Esophagus muscularis mucosa (tissue), 4 donors: Measurements from ENCODE around the gene C1QC. TPM values are rescaled to one million over a fixed set of nuclear protein-coding genes. Genes with fewer than 3 reads are reported as not detected.

ENCODE experiments used
- DNase-seq: peaks from one replicate; pipeline ENCODE4 v3.0.0-alpha.2; 2017; ENCODE audit errors: extremely low spot score
- H3K27ac ChIP-seq, 4 donors: fragments of 200-600 bp; sonication (generic); replicated peaks in 1 of 4; 1 replicate in 3 of 4; 2 replicates in 1 of 4; pipeline ENCODE4 v1.5.1; 2016 to 2019; ENCODE audit warnings: mild to moderate bottlenecking in 1 of 4
- H3K27me3 ChIP-seq, 4 donors: fragments of 200-600 bp; sonication (generic); one replicate each; pipeline versions ENCODE4 v1.5.1 to v1.6.0; 2016 to 2019
- H3K36me3 ChIP-seq, 4 donors: fragments of 200-600 bp; sonication (generic); one replicate each; pipeline ENCODE4 v1.5.1; 2016 to 2019
- H3K4me1 ChIP-seq, 4 donors: fragments of 200-600 bp; sonication (generic); one replicate each; pipeline ENCODE4 v1.5.1; 2016 to 2019
- H3K4me3 ChIP-seq, 4 donors: fragments of 200-600 bp; sonication (generic); 1 replicate in 2 of 4; 2 replicates in 2 of 4; pipeline ENCODE4 v1.5.1; 2016 to 2019; ENCODE audit warnings: mild to moderate bottlenecking in 4 of 4, moderate library complexity in 1 of 4
- H3K9me3 ChIP-seq, 4 donors: fragments of 200-600 bp; sonication (generic); 1 replicate in 3 of 4; 2 replicates in 1 of 4; pipeline ENCODE4 v1.5.1; 2016 to 2019
- EP300 ChIP-seq: sonication (generic); formaldehyde crosslinking; IDR thresholded peaks from one replicate; pipeline ENCODE4 v1.6.1; 2017; ENCODE audit warnings: antibody characterized with exemption
- POLR2A ChIP-seq: fragments of 450-650 bp; IDR thresholded peaks from one replicate; pipeline ENCODE4 v1.6.1; 2017; ENCODE audit warnings: antibody characterized with exemption, moderate library complexity, mild to moderate bottlenecking, low read depth
- POLR2AphosphoS5 ChIP-seq, 2 donors: sonication (generic); formaldehyde crosslinking; IDR thresholded peaks; one replicate each; pipeline ENCODE4 v1.6.1; 2017; ENCODE audit warnings: antibody characterized with exemption in 2 of 2
- WGBS: methylation state at CpG from one replicate; pipeline ENCODE4 v1.1.5; 2018; 5-methylcytosine and 5-hydroxymethylcytosine counted together
- intact Hi-C: fragments of 100-400 bp; cut with DNase I; formaldehyde crosslinking; loops from one replicate; pipeline ENCODE4 v1.15.1; 2023
- total RNA-seq, 4 donors: library from RNA; depleted of rRNA; stranded (reverse); fragments of >200 nt; gene quantifications; one replicate each; pipeline versions ENCODE4 v1.1.0 to v1.2.1, GENCODE V29; 2016
- TF ChIP-seq, protein P1 (sequence below), 3 experiments: fragments of 200-600 bp in 2 of 3; fragments of 450-650 bp in 1 of 3; sonication (generic) in 2 of 3; IDR thresholded peaks; one replicate each; pipeline ENCODE4 v1.5.1; 2017 to 2019; ENCODE audit warnings: antibody characterized with exemption in 3 of 3, mild to moderate bottlenecking in 2 of 3, moderate library complexity in 1 of 3

The C1QC gene
- total RNA-seq, 4 donors from 2014 or later: 171 to 311 (median 181) TPM

GRCh38 chr1:22625262-22625925, 18.0 kb upstream of the C1QC start:
- TF ChIP-seq POLR2AphosphoS5 (IDR thresholded peaks at IDR 0.05): no peak
- no peak for TF ChIP-seq EP300
- no peak for TF ChIP-seq POLR2A
- TF ChIP-seq, protein P1, sequence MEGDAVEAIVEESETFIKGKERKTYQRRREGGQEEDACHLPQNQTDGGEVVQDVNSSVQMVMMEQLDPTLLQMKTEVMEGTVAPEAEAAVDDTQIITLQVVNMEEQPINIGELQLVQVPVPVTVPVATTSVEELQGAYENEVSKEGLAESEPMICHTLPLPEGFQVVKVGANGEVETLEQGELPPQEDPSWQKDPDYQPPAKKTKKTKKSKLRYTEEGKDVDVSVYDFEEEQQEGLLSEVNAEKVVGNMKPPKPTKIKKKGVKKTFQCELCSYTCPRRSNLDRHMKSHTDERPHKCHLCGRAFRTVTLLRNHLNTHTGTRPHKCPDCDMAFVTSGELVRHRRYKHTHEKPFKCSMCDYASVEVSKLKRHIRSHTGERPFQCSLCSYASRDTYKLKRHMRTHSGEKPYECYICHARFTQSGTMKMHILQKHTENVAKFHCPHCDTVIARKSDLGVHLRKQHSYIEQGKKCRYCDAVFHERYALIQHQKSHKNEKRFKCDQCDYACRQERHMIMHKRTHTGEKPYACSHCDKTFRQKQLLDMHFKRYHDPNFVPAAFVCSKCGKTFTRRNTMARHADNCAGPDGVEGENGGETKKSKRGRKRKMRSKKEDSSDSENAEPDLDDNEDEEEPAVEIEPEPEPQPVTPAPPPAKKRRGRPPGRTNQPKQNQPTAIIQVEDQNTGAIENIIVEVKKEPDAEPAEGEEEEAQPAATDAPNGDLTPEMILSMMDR (IDR thresholded peaks at IDR 0.05): no peak
- H3K27me3 ChIP-seq: peaks cover 0 to 87% (median 6%) of the 10 kb centered on the region in 4 donors
- 45% methylated on average over 6 of the region's 9 CpGs for WGBS
- no peak for DNase-seq
- intact Hi-C loops: no loop called here
- no peaks in the 10 kb centered on the region for H3K9me3 ChIP-seq
- H3K36me3 ChIP-seq: no peaks in the 10 kb centered on the region
- no peak overlapping the region for H3K4me3 ChIP-seq
- H3K4me1 ChIP-seq: no peaks in the 10 kb centered on the region
- no peak overlapping the region for H3K27ac ChIP-seq

DNA sequence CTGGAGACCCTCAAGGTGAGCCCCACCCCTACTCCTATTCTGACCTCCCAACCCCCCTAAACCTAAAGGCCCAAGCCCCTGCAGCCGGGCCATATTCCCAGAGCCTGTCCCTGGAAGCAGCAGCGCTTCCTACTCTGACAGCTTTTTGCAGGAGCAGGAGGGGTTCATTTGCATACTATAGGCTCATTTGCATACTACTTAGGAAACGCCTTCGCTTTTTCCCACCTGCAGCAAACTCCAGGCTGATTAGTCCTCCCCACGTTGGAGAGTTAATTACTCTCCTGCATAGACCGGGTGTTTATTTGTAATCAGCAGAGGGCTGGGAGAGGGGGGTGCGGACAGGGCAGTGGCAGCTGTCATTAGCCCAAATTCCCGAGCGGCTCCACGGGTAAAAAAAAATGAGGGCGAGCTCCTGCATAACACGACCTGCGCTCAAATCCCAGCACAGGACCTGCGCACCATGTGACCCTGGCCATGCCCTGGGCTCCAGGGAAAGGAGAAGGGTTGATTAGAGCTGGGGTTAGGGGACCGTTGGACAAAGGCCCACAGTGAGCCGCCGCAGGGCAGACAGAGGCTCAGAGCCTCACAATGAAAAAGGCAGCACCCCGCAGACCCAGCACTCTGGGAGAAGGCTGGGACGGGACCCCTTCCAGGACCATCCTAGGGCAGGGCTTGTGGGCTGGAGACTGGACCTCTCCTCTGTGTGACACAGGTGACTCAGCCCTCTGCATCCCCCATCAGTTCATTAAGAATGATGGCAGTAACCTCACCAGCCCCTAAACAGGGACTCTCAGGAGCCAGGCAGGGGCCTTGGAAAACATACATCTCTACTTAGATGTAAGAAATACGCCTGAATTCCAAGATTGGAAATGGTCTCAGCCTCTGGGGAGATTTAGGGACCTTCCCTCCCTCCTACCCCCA, 16.9 kb upstream of the C1QC start:
- WGBS: 15% methylated on average over 16 of the region's 20 CpGs
- H3K36me3 ChIP-seq: no peaks in the 10 kb centered on the region
- no peak overlapping the region for H3K4me3 ChIP-seq
- no peak for TF ChIP-seq POLR2AphosphoS5 (IDR thresholded peaks at IDR 0.05)
- no peak for DNase-seq
- no peak overlapping the region for H3K27ac ChIP-seq
- intact Hi-C loops: no loop called here
- H3K4me1 ChIP-seq: no peaks in the 10 kb centered on the region
- H3K27me3 ChIP-seq: peaks cover 0 to 76% (median 6%) of the 10 kb centered on the region in 4 donors
- no peaks in the 10 kb centered on the region for H3K9me3 ChIP-seq

DNA sequence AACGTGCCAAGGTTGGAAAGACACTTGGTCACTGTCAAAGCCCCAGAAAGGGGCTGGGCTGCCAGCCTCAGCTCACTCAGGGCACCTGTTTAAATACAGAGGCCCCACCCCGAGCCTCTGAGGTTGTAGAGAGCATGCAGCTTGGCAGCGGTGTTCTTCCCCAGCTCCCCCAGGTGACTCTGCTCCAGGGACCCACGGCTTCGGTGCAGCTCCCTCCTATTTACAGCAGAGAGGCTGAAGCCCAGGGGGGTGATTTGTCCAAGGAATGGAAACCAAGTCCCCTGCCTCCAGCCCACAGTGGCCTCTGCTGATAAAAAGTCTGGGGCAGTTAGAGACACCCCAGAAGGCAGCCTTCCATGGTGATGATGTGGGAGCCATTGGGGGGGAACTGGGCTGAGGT, 16.1 kb upstream of the C1QC start:
- TF ChIP-seq POLR2AphosphoS5 (IDR thresholded peaks at IDR 0.05): no peak
- TF ChIP-seq, protein P1 (IDR thresholded peaks at IDR 0.05): no peak
- TF ChIP-seq EP300: no peak
- TF ChIP-seq POLR2A: no peak
- WGBS: 45% methylated on average over 2 of the region's 5 CpGs
- Histone ChIP-seq H3K4me1 (no peaks in the 10 kb centered on the region), H3K36me3 (no peaks in the 10 kb centered on the region), H3K27ac (no peak overlapping the region), H3K27me3 (peaks cover 0 to 69% (median 6%) of the 10 kb centered on the region in 4 donors), H3K9me3 (no peaks in the 10 kb centered on the region), H3K4me3 (no peak overlapping the region)
- no peak for DNase-seq
- intact Hi-C loops: no loop called here

DNA sequence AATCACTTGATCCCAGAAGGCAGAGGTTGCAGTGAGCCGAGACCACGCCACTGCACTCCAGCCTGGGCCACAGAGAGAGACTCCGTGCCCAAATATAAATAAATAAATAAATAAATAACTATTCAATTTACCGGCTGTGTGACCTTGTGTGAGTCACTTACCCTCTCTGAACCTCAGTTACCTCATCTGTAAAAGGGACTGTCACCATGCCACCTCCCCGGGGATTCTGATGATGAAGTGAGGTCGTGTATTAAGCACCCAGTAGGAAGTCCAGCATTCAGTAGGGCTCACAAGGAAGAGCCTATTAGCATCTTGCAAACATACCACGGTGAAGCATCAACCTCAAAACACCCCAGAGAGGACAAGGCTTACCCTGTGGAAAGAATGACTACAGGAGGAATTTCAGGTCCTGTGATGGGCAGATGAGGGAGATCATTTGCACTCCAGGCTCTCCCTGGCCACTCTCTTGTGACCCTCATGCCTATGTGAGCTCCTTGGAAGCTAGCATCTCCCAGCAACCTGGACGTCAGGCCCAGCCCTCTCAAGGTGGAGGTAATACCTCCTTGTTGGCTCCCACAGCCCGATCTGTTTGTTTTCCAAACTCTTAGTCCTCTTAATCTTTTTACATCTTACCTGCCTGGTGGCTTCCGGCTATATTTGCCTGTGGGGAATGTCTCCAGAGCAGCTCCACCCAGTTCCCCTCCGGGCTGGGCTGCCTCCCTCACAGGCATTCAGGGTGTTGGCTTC, 14.6 kb upstream of the C1QC start:
- WGBS: 44% methylated on average over 11 of the region's 11 CpGs
- Histone ChIP-seq H3K4me1 (no peaks in the 10 kb centered on the region), H3K4me3 (no peak overlapping the region), H3K9me3 (no peaks in the 10 kb centered on the region), H3K36me3 (no peaks in the 10 kb centered on the region), H3K27me3 (peaks cover 0 to 70% (median 5%) of the 10 kb centered on the region in 4 donors), H3K27ac (no peak overlapping the region)
- TF ChIP-seq, protein P1 (IDR thresholded peaks at IDR 0.05): no peak
- TF ChIP-seq EP300 (no peak), POLR2AphosphoS5 (IDR thresholded peaks at IDR 0.05) (no peak), POLR2A (no peak)
- intact Hi-C loops: no loop called here
- DNase-seq: no peak

DNA sequence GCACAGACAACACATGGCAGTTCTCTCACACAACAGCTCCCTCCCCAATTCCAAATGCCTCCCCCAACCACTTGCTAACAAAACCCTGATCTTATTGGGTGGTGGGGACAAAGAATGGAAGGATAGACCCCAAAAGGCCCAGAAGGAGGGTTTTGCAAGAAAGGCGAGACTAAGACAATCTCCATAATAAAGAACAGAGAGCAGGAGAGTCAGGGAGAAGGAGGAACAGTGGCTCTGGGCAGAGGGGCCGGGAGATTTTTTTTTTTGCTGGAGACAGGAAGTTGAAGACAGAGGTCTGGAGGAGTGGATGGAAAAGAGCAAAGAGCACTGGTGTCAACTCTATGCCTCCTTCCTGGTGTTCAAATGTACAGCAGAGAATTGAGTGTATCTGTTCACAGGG, 13.5 kb upstream of the C1QC start:
- no peaks in the 10 kb centered on the region for H3K36me3 ChIP-seq
- no peak for DNase-seq
- TF ChIP-seq POLR2AphosphoS5 (IDR thresholded peaks at IDR 0.05) (no peak), EP300 (no peak), POLR2A (no peak)
- TF ChIP-seq, protein P1 (IDR thresholded peaks at IDR 0.05): no peak
- no peaks in the 10 kb centered on the region for H3K4me1 ChIP-seq
- H3K9me3 ChIP-seq: no peaks in the 10 kb centered on the region
- no peak overlapping the region for H3K27ac ChIP-seq
- WGBS: 45% methylated on average over 2 of the region's 2 CpGs
- no peak overlapping the region for H3K4me3 ChIP-seq
- intact Hi-C loops: no loop called here
- peaks cover 0 to 70% (median 4%) of the 10 kb centered on the region in 4 donors for H3K27me3 ChIP-seq
